CD1c-positive myeloid dendritic cell (primary cell): Measurements from ENCODE around the gene C13orf46.

Source experiments
- DNase-seq: peaks from one replicate; pipeline ENCODE4 v3.0.0-alpha.2; 2016; ENCODE audit errors: extremely low spot score

Gene C13orf46

GRCh38 chr13:113955235-113955634, 18.6 kb downstream of the C13orf46 start:
- no peak for DNase-seq

GRCh38 chr13:113954046-113954835, 19.6 kb downstream of the C13orf46 start:
- DNase-seq, result no peak

- DNase-seq, result no peak
Observed at GRCh38 chr13:113953561-113953960, 20.3 kb downstream of the C13orf46 start.

DNA sequence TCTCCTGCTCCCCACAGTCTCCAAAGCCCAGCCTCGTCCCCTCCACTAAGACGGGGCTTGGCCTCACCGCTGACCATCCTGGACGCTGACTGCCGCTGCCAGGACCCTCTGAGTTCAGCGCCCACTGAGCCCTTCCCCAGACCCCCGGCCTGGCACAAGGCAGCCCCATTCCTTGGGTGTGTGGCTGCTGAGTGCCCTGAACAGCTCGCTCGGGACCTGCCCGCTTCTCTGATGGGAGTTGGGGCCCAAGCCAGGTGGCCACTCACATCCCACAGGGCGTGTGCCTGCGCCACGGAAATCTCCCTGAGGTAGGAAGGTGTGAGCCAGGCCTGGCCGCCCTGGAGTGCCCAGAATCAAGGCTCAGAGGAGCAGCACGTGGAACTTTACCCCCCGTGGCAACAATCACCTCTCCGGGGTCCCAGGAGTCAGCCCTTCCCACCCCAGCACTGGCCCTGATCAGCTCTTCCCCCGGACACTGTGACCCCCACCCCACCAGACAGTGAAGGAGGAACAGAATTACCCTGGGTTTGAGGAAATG, 20.8 kb downstream of the C13orf46 start:
- DNase-seq, result no peak

DNA sequence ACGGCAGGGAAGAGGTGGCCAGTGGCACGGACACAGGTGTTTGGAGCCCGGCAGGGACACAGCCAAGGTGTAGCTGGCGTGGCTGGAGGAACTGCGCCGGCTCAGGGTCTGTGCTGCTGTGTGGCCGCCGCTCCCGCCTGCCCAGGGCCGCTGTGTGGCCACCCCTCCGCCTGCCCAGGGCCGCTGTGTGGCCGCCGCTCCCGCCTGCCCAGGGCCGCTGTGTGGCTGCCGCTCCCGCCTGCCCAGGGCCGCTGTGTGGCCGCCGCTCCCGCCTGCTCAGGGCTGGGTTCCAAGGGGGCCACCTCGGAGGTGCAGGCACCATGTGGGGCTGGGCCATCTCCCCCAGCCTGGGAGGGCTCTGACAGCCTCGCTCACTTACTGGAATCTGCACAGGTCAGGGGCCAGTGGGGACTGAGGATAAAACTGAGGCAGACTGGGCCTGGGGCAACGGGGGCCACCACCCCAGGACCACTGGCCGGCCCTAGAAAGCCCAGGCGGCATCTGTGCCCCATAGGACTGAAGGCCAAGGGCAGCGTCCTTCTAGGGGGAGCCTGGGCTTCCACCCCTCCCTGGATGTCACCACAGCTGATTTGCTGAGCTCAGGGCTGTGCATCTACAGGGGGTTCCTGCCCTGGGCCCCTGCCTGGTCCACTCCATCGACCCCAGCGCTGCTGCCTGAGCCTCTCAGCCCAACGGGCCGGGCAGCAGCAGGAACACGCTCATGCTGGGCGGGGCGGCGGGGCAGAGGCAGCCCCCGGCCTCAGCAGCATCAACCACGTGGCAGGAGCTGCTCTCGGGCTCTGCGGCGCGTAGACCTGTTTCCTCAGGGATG, 21.5 kb downstream of the C13orf46 start:
- DNase-seq, result no peak

DNA sequence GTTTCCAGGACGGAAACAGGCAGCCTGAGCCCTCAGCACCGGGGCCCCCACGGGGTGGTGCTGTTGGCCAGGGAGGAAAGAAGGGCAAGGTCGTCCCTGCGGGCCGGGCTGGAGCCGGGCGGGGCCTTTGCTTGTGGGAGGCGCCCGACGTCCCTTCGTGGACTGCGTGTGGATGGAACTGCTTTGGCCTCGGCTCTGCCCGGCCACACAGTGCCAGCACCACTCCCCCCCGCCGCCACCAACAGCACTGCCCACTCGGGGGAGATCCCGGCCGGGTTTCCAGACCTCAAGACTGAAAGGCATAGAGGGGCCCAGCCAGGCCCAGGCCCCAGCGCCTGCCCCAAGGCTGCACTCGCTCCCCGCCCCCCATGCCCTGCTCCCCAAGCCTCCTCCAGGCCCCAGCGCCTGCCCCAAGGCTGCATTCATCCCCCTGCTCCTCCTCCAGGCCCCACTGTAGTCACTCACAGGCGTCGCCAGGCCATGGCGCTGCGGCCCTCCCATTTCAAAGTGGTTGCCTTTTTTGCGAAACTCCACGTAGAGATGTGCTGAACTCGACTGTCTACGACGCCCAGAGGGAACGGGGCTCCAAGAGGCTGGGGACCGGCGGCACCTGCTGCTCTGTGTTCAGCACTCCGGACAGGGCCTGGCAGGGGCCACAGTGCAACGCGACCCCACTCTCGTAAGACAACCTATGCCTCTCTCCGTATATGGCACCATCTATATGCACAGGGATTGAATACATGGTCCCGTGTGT, 22.5 kb downstream of the C13orf46 start:
- peak; percentile 83 for DNase-seq

DNA sequence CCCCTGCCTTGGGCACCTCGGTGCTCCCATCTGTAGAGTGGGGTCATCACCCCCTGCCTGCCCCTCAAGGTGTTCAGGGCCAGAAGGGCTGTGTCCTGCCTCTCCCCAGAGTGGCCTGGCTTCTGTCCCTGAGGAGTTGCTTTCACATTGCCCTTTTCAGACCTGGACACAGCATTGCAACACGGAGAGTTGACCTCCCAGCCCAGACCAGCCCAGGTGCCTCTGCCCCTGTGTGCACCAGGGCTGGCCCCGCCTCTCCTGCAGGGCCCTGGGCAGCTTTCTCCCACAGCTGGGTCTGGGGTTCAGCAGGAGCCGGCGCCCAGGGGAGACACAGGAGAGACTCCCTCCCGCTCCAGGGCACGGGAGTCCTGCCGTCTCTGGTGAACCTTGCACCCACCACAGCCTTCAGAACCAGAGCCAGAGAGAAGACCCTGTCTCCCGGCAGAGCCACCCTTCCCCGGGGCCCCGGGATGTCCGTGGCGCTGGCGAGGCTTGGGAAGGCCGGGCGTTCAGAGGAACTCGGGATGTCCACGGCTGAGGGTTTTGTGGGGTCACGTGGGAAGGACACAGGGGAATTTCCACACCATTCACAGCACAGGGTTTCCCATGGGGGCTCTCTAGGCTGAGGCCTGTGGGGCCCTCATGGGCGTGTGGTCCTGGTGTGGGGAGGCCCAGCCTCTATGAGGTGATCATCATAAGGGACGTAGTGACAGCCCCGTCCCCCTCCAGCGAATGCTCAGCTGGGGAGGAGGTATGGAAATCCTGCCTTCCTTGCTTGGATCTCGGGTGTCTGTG, 23.2 kb downstream of the C13orf46 start:
- DNase-seq, result no peak

DNA sequence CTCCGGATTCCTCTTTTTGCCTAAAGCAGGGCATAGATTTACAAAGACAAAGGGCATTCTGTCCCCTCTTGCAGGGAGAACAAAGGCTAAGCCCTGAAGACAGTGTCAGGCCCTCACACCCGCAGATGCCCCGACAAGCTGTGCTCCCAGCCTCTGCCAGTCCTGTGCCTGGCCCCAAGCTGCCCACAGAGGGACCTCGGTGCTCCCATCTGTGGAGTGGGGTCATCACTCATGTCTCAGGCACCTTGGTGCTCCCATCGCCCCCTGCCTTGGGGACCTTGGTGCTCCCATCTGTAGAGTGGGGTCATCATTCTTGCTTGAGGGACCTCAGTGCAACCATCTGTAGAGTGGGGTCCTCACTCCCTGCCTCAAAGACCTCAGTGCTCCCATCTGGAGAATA, 24.3 kb downstream of the C13orf46 start:
- DNase-seq, result no peak

DNA sequence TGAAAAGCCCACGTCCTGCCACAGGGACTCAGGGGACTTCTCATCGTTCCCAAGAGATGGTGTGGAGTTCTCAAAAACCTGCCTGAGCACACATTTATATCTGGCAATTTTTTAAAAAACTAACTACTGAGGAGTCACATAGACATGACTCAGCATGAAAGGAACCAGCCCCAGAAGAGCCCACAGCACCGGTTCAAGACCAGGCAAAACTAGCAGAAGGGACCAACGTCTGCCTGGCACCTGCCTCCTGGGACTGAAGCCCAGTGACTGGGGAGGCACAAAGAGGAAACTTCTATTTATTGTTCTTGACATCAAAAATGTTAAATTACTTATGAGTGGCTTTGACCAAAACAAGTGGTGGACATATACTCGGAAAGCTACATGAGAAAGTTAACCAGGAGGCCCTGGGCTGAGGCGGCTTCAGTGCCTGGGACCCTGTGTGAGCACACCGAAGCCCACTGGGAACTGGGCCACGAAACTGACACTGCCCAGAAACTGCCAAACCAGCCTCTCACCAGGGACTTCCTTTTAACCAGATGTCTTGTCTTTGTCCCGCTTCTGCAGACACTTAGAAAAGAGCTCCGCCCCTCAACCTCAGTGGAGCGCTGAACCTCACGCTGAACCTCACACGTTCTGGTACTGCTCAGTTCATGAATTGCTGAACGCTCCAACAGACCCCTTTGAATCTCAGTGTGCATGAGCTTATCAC, 25.7 kb downstream of the C13orf46 start:
- no peak for DNase-seq

DNA sequence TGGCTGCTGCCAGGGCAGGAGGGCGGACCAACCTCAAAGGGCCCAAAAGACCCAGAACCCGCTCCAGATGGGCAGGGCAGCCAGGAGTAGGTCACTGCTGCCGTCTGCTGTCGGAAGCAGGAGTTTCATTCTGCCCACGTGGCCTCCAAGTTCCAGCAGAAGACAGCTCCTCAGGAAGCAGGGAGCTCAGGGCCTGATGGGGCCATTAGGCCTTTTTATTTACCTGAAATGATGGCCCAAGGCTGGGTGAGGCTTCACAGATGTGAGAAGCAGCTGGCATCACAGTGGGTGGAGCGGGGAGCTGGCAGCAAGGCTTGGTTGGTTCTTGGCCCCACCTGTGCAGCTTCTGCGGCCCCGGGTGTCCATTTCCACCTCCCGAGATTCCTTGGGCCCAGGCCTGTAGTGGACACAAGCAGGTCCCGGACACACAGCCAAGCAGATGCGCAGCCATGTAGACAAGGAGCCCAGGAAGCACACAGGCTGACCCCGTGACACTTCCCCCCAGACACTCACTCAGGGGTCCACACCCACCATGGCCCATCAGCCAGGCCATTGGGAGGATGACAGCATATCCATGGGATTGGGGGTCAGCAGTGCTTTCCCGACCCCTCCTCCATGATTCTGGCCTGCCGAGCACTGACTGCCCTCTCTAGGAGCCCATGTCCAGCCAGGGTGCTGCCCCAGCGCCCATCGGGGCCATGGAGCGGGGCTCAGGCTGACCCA, 26.4 kb downstream of the C13orf46 start:
- peak; percentile 12 for DNase-seq

DNA sequence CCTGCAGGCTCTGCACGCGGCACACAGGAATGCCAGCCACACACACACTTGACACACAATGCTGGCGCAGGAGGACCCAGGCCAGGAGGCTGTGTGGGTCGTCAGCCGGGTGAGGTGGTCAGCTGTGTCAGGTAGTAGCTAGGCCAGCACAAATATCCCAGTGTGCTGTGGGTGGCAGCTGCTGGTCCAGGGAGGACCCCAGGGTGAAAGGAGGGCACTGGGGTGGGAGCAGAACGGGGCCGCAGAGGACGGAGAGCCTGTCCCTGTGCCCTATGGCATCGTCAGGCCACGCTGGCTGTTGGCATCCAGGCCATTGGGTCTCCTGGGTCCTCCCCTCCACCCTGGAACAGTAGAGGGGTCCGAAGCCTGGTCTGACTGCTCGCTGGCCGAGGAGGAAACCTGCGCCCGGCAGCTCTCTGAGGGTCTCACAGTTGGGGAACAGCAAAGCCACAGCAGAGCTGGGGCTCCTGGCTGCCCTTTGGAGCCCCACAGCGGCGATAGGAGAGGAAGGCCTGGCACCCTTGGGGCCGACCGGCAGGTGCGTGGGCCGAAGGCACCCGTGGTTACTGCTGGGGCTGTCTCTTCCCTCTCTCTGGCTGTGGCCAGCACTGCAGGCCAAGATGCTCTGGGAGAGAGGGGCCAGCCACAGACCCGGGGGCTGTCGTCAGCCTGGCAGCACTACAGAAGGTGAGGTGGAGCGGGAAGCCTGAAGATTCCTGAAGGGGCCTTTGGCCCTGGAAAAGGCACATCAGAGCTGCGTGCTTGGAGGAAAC, 27.3 kb downstream of the C13orf46 start:
- no peak for DNase-seq

DNA sequence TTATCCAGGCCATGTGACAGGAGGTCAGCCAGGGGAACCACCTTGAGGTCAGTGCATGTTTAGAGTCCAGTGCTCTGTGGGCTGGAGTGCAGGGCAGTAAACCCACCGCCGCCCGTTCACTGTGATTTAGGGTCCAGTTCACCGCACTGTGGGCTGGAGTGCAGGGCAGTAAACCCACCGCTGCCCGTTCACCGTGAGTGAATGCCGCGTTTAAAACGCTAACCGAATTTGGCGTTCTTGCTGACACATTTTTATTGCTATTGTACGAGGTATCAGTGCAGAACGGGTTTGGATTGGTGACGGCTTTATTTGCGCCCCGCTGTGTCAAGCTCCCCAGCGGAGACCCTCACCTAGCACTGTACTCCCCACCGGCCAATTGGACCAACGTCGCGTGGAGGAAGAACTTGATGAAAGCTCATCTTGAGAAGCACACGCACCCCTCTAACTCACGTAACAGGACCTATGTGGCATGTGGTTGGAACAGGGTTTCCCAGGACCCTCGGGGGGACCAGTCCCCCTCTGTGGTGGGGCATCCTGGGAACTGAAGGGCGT, 27.9 kb downstream of the C13orf46 start:
- no peak for DNase-seq

DNA sequence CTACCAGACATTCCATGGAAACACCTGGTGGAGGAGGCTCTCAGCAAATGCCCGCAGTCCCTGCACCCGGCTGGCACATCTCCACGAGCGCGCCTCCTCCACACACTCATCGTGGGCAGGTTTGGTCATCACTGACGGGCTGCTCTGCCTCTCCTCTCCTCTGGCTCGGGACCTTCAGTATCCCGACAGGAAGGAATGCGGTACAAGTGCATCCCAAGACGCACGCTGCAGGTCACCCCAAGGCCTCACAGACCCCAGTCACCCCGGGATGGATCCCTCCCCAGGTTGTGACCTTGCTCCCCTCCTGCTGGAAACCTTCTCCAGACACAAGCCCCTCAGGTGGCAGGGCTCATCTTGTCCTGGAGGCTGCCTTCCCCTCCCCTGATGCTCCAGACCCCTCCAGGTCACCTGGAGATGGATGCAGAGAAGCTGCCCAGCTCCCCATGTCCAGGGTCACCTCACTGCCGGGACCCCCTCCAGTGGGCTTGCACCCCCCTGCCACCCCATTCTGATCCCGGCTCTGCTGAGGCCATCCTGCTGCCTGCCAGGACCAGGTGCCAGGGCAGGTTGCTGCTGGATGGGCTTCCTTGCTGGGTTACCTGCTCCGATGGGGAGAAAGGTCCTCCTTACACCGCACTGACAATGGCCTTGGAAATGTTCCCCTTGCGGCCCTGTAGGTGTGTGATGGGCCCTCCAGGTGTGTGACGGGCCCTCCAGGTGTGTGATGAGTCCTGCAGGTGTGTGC, 29.9 kb downstream of the C13orf46 start:
- no peak for DNase-seq

GRCh38 chr13:113942591-113943103, 31.2 kb downstream of the C13orf46 start:
- DNase-seq, result no peak

DNA sequence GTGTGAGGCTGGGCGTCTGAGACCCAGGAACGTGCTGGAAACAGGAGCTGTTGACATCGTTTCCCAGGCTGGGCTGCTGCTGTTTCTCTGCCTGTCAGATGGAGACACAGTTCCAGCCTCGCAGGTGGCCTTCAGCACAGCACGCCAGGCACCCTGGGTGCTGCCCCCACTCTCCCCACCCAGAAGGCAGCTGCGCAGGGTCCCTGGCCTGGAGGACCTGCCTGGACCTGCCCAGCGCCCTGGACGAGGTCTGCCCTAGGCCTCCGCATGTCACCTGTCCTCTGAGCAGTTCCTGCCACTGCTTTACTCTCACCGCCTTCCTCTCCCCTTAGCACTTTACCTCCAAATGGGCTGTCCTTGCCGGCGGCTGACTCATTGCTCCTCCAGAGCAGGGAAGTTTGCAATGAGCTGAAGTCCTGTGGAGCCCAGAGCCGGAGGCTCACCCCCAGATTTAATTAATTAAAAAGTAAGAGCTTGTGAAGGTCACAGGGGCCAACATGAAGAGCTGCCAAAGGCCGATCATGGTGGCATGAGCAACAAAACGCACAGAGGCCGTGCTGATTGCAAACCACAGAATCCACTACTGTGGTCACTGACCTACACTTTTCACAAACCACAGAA, 32.2 kb downstream of the C13orf46 start:
- no peak for DNase-seq

DNA sequence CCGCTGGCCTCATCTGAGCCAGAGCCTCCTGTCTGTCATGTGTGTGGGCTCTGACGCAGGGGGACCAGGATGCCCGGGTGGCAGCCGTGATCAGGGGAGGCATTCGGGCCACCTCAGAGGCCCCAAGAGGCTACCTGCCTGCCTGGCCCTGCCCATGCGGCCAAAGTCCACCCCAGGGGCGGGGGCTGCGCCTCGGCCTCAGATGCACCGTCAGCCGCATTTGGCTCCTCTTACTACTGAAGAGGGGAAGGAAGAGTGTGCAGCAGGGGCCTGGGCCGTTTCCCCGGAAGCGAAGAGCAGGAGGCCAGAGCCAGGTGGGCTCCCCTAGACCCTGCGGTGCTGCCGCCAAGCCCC, 34.0 kb downstream of the C13orf46 start:
- DNase-seq, result no peak

DNA sequence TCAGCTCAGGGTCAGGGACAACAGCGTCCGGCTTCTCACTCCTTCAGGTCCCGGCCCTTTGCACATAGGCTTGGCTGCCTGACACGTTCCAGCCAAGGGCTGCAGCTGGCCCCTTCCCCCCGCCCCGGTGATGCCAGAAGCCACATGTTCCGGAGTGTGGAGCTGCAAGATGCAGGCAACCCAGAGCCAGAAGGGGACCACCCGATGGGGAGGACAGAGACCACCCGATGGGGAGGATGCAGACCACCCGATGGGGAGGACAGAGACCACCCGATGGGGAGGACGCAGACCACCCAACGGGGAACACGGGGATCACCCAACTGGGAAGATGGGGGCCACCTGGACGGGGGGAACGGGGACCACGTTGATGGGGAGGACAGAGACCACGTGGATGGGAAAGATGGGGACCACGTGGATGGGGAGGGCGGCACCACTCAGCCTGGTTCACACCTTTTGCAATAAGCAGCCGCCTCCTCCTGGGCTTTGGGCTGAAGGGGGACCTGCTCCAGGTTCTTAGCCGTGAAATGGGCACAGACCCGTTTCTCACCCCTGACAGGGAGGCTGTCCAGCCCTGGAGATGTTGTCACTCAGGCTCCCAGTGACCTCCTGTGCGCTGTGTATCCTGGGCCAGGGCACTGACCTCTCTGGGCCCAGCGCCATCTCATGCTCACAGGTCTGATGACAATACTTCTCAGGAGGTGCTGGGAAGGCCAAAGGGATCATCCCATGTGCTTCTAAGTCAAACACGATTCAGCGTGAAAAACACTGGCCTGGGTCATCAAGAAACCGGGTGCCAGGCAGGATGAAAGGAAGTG, 34.5 kb downstream of the C13orf46 start:
- DNase-seq, result no peak
